SKM-1 treated with dmso at 0.1 percent for 144 hours (cell line): ENCODE data around the gene PRDX2.
"Not testable (repeated sequence)": the region's sequence is repeated elsewhere in the genome, so short reads cannot be mapped to it uniquely, and the experiment has no call there.

Experiments
- DNase-seq: peaks from one replicate; lab custom pipeline; 2025; ENCODE audit not compliant: unreplicated experiment; lab: John Stamatoyannopoulos, UW

Gene PRDX2

GRCh38 chr19:12801466-12802266 lies at the start of gene PRDX2, which contains the start of gene THSD8:
Gene PRDX2 (minus strand): TSS chr19:12801800. CDS start chr19:12801261, 539 bp downstream.
Gene THSD8 (plus strand): TSS chr19:12802069. CDS start chr19:12802072, 3 bp downstream.
- DNase-seq = peak; percentile 69

GRCh38 chr19:12847159-12848139 lies 45.8 kb upstream of the PRDX2 start:
- peak; percentile 79 for DNase-seq

- DNase-seq = not testable (repeated sequence)
Measured at GRCh38 chr19:12846613-12847012, 45.0 kb upstream of the PRDX2 start.

GRCh38 chr19:12843999-12844732 lies 42.6 kb upstream of the PRDX2 start:
- no peak for DNase-seq

GRCh38 chr19:12843328-12843727 lies 41.7 kb upstream of the PRDX2 start:
- no peak for DNase-seq

- no peak for DNase-seq
Measured at GRCh38 chr19:12842511-12842910, 40.9 kb upstream of the PRDX2 start.

- DNase-seq = no peak
Measured at GRCh38 chr19:12841094-12841493, 39.5 kb upstream of the PRDX2 start.

- DNase-seq = peak; percentile 71
Measured at GRCh38 chr19:12840091-12841079, 38.8 kb upstream of the PRDX2 start.

- DNase-seq = no peak
Measured at GRCh38 chr19:12838886-12839756, 37.5 kb upstream of the PRDX2 start.

- peak; percentile 47 for DNase-seq
Measured at GRCh38 chr19:12838182-12838885, 36.7 kb upstream of the PRDX2 start, which contains the start of gene MAST1. Gene MAST1 (plus strand): TSS chr19:12838515. CDS start chr19:12838573, 58 bp downstream.

GRCh38 chr19:12837225-12837624 lies 35.6 kb upstream of the PRDX2 start:
- no peak for DNase-seq

GRCh38 chr19:12836529-12836863 lies 34.9 kb upstream of the PRDX2 start:
- DNase-seq = no peak

- DNase-seq = no peak
Measured at GRCh38 chr19:12834976-12835757, 33.6 kb upstream of the PRDX2 start.

- no peak for DNase-seq
Measured at GRCh38 chr19:12834566-12834943, 33.0 kb upstream of the PRDX2 start, which contains the start of gene RTBDN. Gene RTBDN (minus strand): TSS chr19:12834579. CDS start chr19:12829979, 4,600 bp downstream.

GRCh38 chr19:12833738-12834565 lies 32.4 kb upstream of the PRDX2 start:
- DNase-seq = no peak

- no peak for DNase-seq
Measured at GRCh38 chr19:12833418-12833737, 31.8 kb upstream of the PRDX2 start.

- DNase-seq = no peak
Measured at GRCh38 chr19:12828494-12828893, 26.9 kb upstream of the PRDX2 start.
